Heart left ventricle (tissue), 13 donors: ENCODE results near the gene HSPB9.

Source experiments
- CTCF ChIP-seq, 12 donors: fragments of 200-600 bp; sonication (generic) in 4 of 12; IDR thresholded peaks; one replicate each; pipeline versions ENCODE4 v1.5.0 to v1.8.0; 2018 to 2022; ENCODE audit warnings: antibody characterized with exemption in 12 of 12, mild to moderate bottlenecking in 5 of 12
- POLR2A ChIP-seq, 2 donors: fragments of 450-650 bp; IDR thresholded peaks; one replicate each; pipeline ENCODE4 v1.6.1; 2017; ENCODE audit warnings: antibody characterized with exemption in 2 of 2, mild to moderate bottlenecking in 2 of 2, moderate library complexity in 2 of 2
- donor health status: ischemic (EF 13 %, LVEDD 7.1; RV severe dilation, severe dysfunction).
- donor health status: DM: no; HTN: yes; CAD: no.
- donor health status: DM: no; HTN: no; CAD: no.
- donor health status: ischemic (EF 25% LVEDD 6.9; RV normal size, moderate dysfunction).
- donor health status: ischemic (EF 25% LVEDD 5.7; RV mildly dilated, moderate dysfunction).
- donor health status: ischemic (EF 35%, LVEDD 5.7; RV mildly dilated, moderate dysfunction).
- donor health status: nonischemic (EF 11% LVEDD 7.7; RV severe dilation, severe dysfunction).
- donor health status: DM: yes; HTN: yes; CAD: no.
- donor health status: PGD.
- donor health status: ischemic (EF 29% LVEDD 5.4; RV normal size, mild dysfunction).
- donor health status: nonischemic (EF 23%, LVEDD 6.1; RV moderate dilation, normal function).

GRCh38 chr17:42131232-42131631 is 8.6 kb downstream of the HSPB9 start:
- TF ChIP-seq CTCF (IDR thresholded peaks at IDR 0.05) (no peak), POLR2A (IDR thresholded peaks at IDR 0.05) (no peak)
